OCI-LY7 (cell line): Measurements from ENCODE around the gene MEF2D. TPM values are rescaled to one million over a fixed set of nuclear protein-coding genes. Genes with fewer than 3 reads are reported as not detected.
A peak's percentile ranks its signal among the peaks of the same experiment; 100 is the strongest.

Source experiments
- BruUV-seq: library from RNA; stranded (reverse); fragments of 400-500 nt; replicated peaks from 2 replicates; lab custom pipeline; 2021; lab: Mats Ljungman, UMichigan
- CTCF ChIA-PET: fragments of 300-600 bp; sonication (Branson Sonifier 250); formaldehyde crosslinking; loops from one replicate; lab custom pipeline; 2022; ENCODE audit warnings: antibody characterized with exemption; ENCODE audit not compliant: unreplicated experiment; lab: Charles Lee
- POLR2A ChIA-PET: fragments of 300-600 bp; sonication (Branson Sonifier 250); formaldehyde crosslinking; loops from one replicate; lab custom pipeline; 2022; ENCODE audit warnings: antibody characterized with exemption; lab: Charles Lee
- DNase-seq: peaks from one replicate; pipeline ENCODE4 v3.0.0-alpha.2; 2015; ENCODE audit warnings: low spot score
- H2AFZ ChIP-seq: fragments of 200-600 bp; sonication (generic), shearing (Covaris generic); 2 replicates; pipeline ENCODE4 v1.6.1; 2014; ENCODE audit warnings: mild to moderate bottlenecking, antibody characterized with exemption, low read length, moderate library complexity
- H3K27ac ChIP-seq: fragments of 200-600 bp; sonication (generic); 2 replicates; pipeline ENCODE4 v1.5.1; 2014; ENCODE audit warnings: mixed run types, low read depth, mild to moderate bottlenecking, moderate library complexity, low read length, inconsistent platforms; ENCODE audit not compliant: poor library complexity, severe bottlenecking
- H3K36me3 ChIP-seq: fragments of 200-600 bp; sonication (generic); 2 replicates; pipeline ENCODE4 v1.6.1; 2014; ENCODE audit warnings: mild to moderate bottlenecking, antibody characterized with exemption, low read length, moderate library complexity, mixed read lengths; ENCODE audit not compliant: insufficient read depth
- H3K4me1 ChIP-seq: fragments of 200-600 bp; sonication (generic); 2 replicates; pipeline ENCODE4 v1.5.1; 2014; ENCODE audit warnings: mild to moderate bottlenecking, low read length; ENCODE audit not compliant: insufficient read depth, poor library complexity, severe bottlenecking
- H3K4me2 ChIP-seq: fragments of 200-600 bp; sonication (generic); 2 replicates; pipeline ENCODE4 v1.6.1; 2014; ENCODE audit warnings: mild to moderate bottlenecking, low read length
- H3K4me3 ChIP-seq: fragments of 200-600 bp; sonication (generic); 2 replicates; pipeline ENCODE4 v1.5.1; 2014; ENCODE audit warnings: mild to moderate bottlenecking, low read depth, low read length; ENCODE audit not compliant: poor library complexity, severe bottlenecking
- H3K79me2 ChIP-seq: fragments of 200-600 bp; sonication (generic); 2 replicates; pipeline ENCODE4 v1.6.1; 2016; ENCODE audit warnings: low read depth, mild to moderate bottlenecking, low read length, moderate library complexity, mixed read lengths; ENCODE audit not compliant: insufficient read depth
- H3K9me2 ChIP-seq: fragments of 200-600 bp; sonication (generic); 2 replicates; pipeline ENCODE4 v1.6.1; 2016; ENCODE audit warnings: mild to moderate bottlenecking, low read length, mixed read lengths; ENCODE audit not compliant: insufficient read depth
- H3K9me3 ChIP-seq: fragments of 200-600 bp; sonication (generic); 2 replicates; pipeline ENCODE4 v1.6.1; 2014; ENCODE audit warnings: mild to moderate bottlenecking, mixed run types, low read length, mixed read lengths
- H4K20me1 ChIP-seq: fragments of 200-600 bp; sonication (generic); 2 replicates; pipeline ENCODE4 v1.6.1; 2014; ENCODE audit warnings: mild to moderate bottlenecking, antibody characterized with exemption, low read length, moderate library complexity, mixed read lengths; ENCODE audit not compliant: insufficient read depth
- EZH2phosphoT487 ChIP-seq: fragments of 200-600 bp; sonication (generic); IDR thresholded peaks from 2 replicates; pipeline ENCODE4 v1.6.1; 2018; ENCODE audit warnings: low read depth, borderline replicate concordance, mild to moderate bottlenecking, mixed run types, antibody characterized with exemption, low read length, moderate library complexity, mixed read lengths
- intact Hi-C: fragments of 100-400 bp; cut with micrococcal nuclease; formaldehyde crosslinking; loops from one replicate; pipeline ENCODE4 v1.10.0; 2022; ENCODE audit not compliant: unreplicated experiment
- total RNA-seq, 2 experiments: library from RNA; depleted of rRNA in 1 of 2; stranded (reverse); fragments of >200 nt in 1 of 2; shearing (Covaris generic) in 1 of 2; gene quantifications; 2 replicates each; pipeline ENCODE4 v1.2.3, GENCODE V29; 2014 to 2022
- TF ChIP-seq, protein P1 (sequence below): fragments of 200-600 bp; sonication (generic); conservative IDR thresholded peaks from 2 replicates; pipeline ENCODE4 v1.5.1; 2014; ENCODE audit warnings: mild to moderate bottlenecking, antibody characterized with exemption, low read length, moderate library complexity, mixed read lengths

Gene MEF2D
- total RNA-seq, 2 experiments from 2014 or later = 42.7 to 92.3 TPM

DNA sequence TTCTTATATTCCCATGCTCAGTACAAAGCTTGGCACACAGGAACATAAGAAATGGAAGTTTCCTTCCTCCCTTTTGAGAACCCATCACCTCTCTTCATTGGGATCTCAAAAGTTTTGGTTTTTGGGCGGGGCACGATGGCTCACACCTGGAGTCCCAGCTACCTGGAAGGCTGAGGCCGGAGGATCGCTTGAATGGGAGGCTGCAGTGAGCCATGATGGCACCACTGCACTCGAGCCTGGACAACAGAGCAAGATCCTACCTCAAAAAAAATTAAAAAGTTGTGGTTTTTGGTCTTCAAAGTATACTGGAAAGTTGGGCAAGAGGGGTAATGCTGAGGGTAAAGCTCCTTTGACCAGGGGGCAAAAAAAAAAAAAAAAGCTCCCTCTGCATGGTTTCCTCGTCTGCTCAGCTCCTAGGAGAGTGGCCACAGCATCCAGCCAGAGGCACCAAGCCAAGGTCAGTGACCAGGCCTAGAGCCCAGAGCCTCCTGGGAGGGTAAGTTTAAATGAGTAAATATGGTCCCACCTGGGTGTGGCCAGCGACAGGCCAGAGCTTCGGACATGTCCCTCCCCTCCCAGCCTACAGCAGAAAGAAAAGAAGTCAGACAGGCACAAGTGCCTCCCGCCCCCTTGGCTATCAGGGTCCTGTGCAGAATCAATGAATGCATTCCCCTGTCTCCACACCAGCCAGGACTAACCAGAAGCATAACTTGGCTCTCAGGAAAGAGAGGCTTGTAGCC is 5.0 kb downstream of the MEF2D start:
- H3K4me3 ChIP-seq = peak overlapping the region; percentile 98
- H2AFZ ChIP-seq = no peak overlapping the region
- H3K4me2 ChIP-seq = peak overlapping the region; percentile 91
- intact Hi-C loops = loop anchor here (1.0 to 10.0 kb wide), 2 partner anchors 15 to 1631 kb away; no protein-coding TSS in a partner anchor
- H4K20me1 ChIP-seq = no peaks in the 10 kb centered on the region
- H3K79me2 ChIP-seq = peaks cover 96% of the 10 kb centered on the region
- no peaks in the 10 kb centered on the region for H3K9me2 ChIP-seq
- TF ChIP-seq, protein P1, sequence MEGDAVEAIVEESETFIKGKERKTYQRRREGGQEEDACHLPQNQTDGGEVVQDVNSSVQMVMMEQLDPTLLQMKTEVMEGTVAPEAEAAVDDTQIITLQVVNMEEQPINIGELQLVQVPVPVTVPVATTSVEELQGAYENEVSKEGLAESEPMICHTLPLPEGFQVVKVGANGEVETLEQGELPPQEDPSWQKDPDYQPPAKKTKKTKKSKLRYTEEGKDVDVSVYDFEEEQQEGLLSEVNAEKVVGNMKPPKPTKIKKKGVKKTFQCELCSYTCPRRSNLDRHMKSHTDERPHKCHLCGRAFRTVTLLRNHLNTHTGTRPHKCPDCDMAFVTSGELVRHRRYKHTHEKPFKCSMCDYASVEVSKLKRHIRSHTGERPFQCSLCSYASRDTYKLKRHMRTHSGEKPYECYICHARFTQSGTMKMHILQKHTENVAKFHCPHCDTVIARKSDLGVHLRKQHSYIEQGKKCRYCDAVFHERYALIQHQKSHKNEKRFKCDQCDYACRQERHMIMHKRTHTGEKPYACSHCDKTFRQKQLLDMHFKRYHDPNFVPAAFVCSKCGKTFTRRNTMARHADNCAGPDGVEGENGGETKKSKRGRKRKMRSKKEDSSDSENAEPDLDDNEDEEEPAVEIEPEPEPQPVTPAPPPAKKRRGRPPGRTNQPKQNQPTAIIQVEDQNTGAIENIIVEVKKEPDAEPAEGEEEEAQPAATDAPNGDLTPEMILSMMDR = 0 out of 2 replicates have a peak, but pooled peaks have one; percentile 15
- TF ChIP-seq EZH2phosphoT487 = no peak
- peak overlapping the region; percentile 98 for H3K27ac ChIP-seq
- no peaks in the 10 kb centered on the region for H3K9me3 ChIP-seq
- ChIA-PET CTCF (interaction anchor here (1.4 to 1.9 kb wide), 2 partner anchors 9 to 15 kb away, joined by 4 to 5 read pairs; no protein-coding TSS in a partner anchor), POLR2A (interaction anchor here (0.8 to 3.2 kb wide), 5 partner anchors 9 to 30 kb away, joined by 3 to 13 read pairs (median 7); no protein-coding TSS in a partner anchor)
- peaks cover 76% of the 10 kb centered on the region for H3K4me1 ChIP-seq
- H3K36me3 ChIP-seq = peaks cover 72% of the 10 kb centered on the region
- peak; percentile 10 for DNase-seq
- no TSS peak for BruUV-seq

- CTCF ChIA-PET = interaction anchor here (1.4 kb wide), 1 partner anchor 7 kb away, joined by 4 read pairs; no protein-coding TSS in a partner anchor
- Histone ChIP-seq H4K20me1 (no peaks in the 10 kb centered on the region), H3K9me2 (no peaks in the 10 kb centered on the region), H3K4me1 (peaks cover 88% of the 10 kb centered on the region), H3K9me3 (no peaks in the 10 kb centered on the region), H3K4me2 (peak overlapping the region; percentile 91), H3K4me3 (peak overlapping the region; percentile 98), H3K36me3 (peaks cover 64% of the 10 kb centered on the region), H3K27ac (peak overlapping the region; percentile 98), H3K79me2 (peaks cover 97% of the 10 kb centered on the region), H2AFZ (no peak overlapping the region)
- BruUV-seq = no TSS peak
- DNase-seq = peak; percentile 10
- intact Hi-C loops = loop anchor here (5.0 to 10.0 kb wide), 3 partner anchors 157 to 1630 kb away; partner anchors contain the start of genes CCT3, SEMA4A and TSACC
- no peak for TF ChIP-seq EZH2phosphoT487
- TF ChIP-seq, protein P1 = no peak
- POLR2A ChIA-PET = interaction anchor here (0.8 to 7.1 kb wide), 4 partner anchors 7 to 107 kb away, joined by 3 to 179 read pairs (median 8); partner anchors contain the start of genes GPATCH4 and MEF2D
These were observed 6.2 kb downstream of the MEF2D start for GRCh38 chr1:156494309-156494895.
